GM19372 (cell line): ENCODE data around the gene PCDHGC5.

Experiments used
- ATAC-seq: cut with Tn5 transposase; IDR thresholded peaks from one replicate; pipeline ENCODE4 v1.9.1; 2021; ENCODE audit warnings: mild to moderate bottlenecking, low read depth, moderate library complexity; ENCODE audit not compliant: unreplicated experiment

Gene PCDHGC5

DNA sequence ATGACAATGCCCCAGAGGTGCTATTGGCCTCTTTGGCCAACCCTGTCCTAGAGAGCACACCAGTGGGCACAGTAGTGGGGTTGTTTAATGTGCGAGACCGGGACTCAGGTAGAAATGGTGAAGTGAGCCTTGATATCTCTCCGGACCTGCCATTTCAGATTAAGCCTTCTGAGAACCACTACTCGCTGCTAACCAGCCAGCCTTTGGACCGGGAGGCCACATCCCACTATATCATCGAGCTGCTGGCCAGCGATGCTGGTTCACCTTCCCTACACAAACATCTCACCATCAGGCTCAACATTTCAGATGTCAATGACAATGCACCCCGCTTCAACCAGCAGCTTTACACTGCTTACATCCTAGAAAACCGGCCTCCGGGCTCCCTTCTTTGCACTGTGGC is 1.4 kb downstream of the PCDHGC5 start:
- no peak for ATAC-seq

GRCh38 chr5:141490771-141491170 is 1.9 kb downstream of the PCDHGC5 start:
- no peak for ATAC-seq

DNA sequence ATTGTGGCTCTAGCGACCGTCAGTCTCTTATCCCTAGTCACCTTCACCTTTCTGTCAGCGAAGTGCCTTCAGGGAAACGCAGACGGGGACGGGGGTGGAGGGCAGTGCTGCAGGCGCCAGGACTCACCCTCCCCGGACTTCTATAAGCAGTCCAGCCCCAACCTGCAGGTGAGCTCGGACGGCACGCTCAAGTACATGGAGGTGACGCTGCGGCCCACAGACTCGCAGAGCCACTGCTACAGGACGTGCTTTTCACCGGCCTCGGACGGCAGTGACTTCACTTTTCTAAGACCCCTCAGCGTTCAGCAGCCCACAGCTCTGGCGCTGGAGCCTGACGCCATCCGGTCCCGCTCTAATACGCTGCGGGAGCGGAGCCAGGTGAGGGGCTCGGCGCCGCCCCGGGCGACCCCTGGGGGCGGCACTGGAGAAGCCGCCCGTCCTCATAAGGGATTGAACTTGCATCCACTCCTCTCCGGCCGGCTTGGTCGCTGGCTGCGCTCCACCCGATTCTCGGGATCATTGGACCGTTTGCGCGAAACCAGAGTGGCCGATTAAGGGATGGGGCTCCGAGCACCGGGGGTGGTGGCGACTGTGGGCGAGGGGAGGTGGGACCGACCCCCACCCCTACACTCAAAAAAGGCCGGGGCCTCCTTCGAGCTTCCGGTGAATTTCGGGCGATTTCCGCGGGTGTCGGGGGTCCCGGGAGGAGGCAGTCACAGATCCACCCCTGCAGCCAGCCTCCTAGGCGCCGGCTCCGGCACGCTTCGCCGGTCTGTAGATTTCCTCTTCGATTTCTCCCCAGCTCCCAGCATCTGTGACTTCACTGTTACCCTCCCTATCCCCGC is 2.7 kb downstream of the PCDHGC5 start:
- ATAC-seq: no peak

- ATAC-seq: no peak
Measured at GRCh38 chr5:141492168-141492885, 3.4 kb downstream of the PCDHGC5 start.

GRCh38 chr5:141493500-141494422 is 4.9 kb downstream of the PCDHGC5 start:
- no peak for ATAC-seq

DNA sequence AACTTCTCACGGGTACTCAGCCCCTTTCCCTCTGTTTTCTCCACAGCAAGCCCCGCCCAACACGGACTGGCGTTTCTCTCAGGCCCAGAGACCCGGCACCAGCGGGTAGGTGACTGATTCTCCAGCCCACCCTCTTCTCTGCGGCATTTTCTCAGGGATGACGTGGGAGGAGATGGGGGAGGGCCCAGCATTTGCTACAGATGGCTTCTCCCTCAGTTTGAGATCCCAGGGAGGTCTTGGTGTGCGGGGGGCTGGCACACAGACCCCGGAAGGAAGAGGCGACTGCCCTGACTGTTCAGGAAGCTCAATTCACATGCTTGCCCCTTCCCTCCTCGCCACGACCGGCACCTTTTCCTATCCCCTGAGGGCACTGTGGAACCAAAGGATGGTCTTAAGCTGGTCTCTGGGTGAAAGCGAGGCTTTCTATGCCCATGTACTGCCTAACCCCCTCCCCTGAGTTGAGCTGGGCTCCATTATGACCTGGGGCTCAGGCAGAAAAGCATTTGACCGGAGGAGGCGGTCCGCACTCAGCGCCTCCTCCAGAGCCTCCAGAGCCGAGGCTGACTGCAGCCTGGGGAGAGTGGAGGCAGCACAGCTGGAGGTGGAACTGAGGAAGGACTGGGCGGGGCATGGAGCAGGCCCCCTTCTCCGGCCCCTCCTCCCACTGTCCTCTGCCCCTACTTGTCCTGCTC is 6.0 kb downstream of the PCDHGC5 start:
- ATAC-seq: no peak

- ATAC-seq: no peak
Measured at GRCh38 chr5:141495453-141495811, 6.6 kb downstream of the PCDHGC5 start.

DNA sequence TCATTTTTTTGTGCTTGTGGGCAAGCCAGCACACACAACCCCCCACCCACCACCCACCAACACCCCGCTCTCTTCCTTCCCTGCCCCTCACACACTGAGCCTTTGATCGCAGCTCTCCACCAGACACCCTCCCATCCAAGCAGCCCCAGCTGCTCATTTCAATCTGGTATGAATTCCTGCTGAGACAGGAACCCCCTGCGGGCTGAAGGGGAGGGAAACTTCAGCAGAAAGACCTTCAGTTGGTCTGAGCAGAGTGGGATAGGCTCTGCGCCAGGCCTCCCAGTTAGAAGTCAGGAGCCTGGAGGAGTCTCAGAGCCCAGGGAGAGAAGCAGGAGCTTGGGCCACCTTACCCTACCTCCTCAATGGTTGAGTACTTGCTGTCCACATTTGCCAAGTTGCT is 7.2 kb downstream of the PCDHGC5 start:
- ATAC-seq: no peak

GRCh38 chr5:141501761-141502160 is 12.9 kb downstream of the PCDHGC5 start:
- no peak for ATAC-seq

DNA sequence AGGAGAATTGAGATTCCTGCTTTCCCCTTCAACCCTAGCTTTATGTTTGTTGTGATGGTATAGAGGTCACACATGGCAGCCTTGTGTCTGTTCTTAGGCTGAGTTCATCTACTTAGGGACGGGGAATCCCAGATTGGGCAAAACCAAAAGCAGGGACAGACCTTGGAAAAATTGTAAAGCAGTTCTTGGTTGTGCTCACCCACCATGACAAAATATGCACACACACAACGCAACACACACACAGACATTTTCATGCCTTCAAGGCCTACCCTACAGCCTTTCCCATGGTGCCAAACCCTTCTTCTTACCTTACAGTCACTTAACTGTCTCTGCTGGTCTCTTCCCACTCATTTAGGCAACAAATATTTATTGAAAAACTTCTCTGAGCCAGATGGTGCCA is 14.8 kb downstream of the PCDHGC5 start:
- ATAC-seq: no peak

DNA sequence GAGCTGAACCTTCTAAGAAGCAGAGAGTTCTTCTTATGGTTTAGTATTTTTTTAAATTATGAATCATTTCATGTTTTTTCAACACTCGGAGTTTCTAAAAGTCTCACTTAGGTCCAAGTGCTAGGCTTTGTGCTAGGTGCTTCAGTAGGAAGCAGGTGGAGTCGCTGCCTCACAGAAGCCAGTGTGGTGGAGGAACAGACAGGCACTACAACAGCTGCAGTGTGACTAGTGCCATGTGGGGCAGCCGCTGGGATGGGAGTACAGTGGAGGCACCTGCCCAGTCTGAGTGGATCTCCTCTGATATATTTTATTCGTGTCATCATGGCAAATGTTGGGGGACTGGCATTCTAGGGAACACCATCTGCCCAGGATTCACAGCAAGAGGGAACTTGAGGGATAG is 15.3 kb downstream of the PCDHGC5 start:
- no peak for ATAC-seq

GRCh38 chr5:141506381-141507155 is 17.7 kb downstream of the PCDHGC5 start:
- no peak for ATAC-seq

DNA sequence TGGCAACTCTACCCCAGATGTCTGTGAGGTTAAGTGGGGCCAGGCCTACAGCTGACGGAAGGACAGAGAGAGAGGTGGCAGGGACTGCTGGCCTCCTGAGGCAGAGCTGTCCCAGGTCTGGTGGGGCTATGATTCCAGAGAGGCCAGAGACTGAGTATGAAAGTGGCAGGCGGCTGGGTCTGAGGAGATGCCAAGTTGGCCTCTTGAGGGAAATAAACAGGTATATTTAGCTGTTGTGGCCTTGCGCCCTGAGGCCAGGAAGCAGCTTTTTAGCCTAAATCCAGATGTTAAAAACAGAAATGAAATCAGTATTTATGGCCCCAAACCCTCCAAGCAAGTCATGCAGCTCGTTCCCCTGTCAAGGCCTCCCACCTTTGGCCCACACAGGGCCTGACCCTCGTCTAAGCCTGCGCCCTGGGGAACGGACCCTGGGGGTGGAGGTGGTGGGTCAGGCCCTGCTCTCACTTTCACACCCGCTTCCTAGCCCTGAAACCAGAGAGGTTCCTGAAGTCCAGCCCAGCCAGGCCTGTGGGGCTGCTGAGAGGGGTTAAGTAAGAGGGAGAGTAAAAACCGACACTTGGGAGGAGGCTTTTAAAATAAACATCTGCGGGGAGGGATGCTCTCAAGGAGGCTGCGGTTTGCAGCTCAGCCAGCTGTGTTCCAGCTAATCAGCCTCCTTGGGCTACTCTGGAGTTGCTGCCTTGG is 18.7 kb downstream of the PCDHGC5 start:
- ATAC-seq: peak; percentile 30

DNA sequence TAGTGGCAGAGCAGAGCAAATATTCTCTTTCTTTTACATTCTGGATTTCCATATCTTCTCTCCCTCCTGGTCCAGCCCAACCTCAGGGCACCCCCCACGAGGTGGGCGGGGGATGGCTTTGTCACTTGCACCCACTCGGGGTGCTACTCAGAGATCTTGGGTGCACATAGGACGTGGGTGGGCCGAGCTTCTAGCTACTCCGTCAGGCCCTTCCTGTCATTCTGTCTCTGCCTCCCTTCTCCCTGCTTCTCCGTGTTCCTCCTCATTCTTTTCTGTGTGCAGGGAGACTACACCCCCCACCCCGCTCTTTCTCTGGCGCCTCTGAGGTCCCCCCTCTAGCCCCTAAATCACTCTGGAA is 19.5 kb downstream of the PCDHGC5 start:
- no peak for ATAC-seq

DNA sequence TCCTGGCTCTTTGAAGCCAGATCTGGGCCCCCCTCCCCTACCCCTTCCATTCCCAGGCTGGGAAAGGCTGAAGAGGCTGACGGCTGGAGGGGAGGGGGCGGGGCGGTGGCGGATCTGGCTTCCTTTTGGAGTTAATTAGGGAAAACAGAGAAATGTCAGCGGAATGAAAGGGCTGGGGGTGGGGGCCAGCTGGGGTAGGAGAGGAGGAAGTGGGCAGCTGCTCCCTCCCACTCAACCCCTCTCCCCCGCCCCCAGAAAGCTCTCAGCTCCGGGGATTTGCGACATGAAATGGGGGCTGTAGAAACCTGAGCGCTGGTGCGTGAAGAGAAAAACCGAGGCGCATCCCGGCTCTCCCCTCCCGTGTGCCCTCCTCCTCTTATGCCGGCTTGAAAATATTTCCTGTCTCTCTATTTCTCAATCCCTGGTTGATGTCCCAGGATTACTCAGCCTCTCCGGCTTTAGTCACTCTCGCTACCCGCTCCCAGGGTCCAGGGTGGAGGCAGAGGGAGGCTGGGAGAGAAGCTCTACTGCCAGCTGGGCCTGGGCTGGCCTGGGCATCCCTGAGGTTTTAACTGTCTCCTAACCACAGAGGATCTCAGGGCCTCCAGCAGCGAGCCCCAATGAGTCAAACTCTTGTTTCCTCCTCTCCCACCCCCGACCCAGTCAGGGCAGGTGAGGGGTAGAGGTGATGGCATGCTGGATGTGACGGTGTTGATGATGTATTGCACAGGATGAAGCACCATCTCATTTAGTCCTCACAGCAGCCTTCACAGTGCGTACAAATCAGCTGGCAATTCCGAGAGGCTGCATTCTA is 20.1 kb downstream of the PCDHGC5 start:
- ATAC-seq: no peak

DNA sequence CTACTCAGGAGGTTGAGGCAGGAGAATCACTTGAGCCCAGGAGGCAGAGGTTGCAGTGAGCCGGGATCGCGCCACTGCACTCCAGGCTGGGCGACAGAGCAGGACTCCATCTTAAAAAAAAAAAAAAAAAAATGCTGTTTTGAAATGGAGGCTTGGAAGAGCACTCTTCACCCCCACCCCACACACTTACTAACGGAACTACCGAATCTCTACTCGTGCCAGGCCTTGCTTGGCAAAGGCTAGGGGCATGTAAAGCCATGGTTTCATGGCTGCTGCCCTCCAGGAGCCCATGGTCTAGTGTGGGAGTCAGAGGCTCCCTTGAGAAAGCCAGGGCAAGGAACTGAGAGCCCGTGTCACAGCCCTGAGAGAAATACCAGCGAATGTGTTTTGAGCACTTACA is 21.3 kb downstream of the PCDHGC5 start:
- no peak for ATAC-seq

- no peak for ATAC-seq
Measured at GRCh38 chr5:141510850-141511601, 22.1 kb downstream of the PCDHGC5 start.
